Stimulated activated CD4-positive, alpha-beta T cell treated with anti-CD3 and anti-CD28 coated beads, Interleukin-2, amount 100 ng/mL, for 4 hours (primary cell): ENCODE measurements around the gene PIEZO2.

ENCODE experiments used
- DNase-seq: peaks from one replicate; pipeline ENCODE4 v3.0.0-alpha.2; 2020; ENCODE audit warnings: low read depth

Gene PIEZO2

GRCh38 chr18:11025671-11026070 lies 123.7 kb downstream of the PIEZO2 start:
- no peak for DNase-seq

GRCh38 chr18:11024928-11025669 lies 124.3 kb downstream of the PIEZO2 start:
- DNase-seq = no peak

DNA sequence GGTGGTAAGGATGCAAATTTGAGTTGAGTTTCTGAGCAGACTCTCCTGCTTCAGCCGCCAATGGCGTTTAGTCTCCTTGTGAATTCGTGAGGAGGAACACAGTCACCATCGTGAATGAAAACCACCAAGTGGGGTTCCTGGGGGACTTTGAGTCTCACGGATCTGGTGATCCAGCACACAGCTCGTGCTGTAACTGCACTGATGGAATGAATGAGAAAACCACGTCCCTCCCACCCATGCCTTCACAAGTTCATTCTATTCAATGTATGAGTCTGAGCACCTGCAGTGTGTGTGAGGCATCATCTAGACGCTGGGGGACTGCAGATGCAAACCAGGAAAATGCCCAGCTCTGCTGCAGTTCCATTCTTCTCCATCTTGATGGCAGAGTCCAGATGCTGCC lies 127.9 kb downstream of the PIEZO2 start:
- no peak for DNase-seq

- DNase-seq = no peak
Observed at GRCh38 chr18:11020877-11021414, 128.4 kb downstream of the PIEZO2 start.

GRCh38 chr18:11020161-11020853 lies 129.1 kb downstream of the PIEZO2 start:
- no peak for DNase-seq

- DNase-seq = no peak
Observed at GRCh38 chr18:11019295-11020105, 129.9 kb downstream of the PIEZO2 start.

DNA sequence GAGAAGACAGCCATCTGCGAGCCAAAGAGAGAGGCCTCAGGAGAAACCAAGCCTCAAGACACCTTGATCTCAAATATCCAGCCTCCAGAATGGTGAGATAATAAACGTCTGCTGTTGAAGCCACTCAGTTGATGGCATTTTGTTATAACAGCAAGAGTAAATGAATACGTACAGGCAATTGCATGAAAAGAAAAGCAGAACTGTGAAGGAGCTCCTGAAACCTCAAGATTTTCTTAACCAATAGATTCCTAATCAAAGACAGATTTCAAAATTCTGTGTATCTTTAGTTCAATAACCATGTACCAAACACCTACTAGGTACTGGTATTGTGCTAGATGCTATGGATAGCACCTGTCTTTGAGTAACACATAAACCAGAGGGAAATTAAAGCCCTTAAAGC lies 139.5 kb downstream of the PIEZO2 start:
- DNase-seq = no peak

DNA sequence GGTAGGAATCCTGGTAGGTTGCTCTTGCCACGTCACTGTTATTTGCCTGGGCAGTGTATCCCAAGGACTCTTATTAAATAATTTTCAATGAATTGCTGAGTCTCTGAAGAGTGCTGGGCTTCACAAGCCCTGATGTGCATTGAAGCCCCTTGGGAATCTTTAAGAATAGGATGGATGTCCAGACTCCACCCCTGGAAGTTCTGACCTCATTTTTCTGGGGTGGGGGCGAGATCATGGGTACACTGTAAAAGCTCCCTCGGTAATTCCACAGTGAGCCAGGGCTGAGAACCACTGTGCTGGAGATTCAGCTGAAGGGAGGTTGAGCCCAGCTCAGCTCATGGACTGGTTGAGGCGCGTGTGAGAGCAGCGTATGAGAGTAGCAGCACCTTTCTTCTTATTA lies 140.2 kb downstream of the PIEZO2 start:
- DNase-seq = no peak

DNA sequence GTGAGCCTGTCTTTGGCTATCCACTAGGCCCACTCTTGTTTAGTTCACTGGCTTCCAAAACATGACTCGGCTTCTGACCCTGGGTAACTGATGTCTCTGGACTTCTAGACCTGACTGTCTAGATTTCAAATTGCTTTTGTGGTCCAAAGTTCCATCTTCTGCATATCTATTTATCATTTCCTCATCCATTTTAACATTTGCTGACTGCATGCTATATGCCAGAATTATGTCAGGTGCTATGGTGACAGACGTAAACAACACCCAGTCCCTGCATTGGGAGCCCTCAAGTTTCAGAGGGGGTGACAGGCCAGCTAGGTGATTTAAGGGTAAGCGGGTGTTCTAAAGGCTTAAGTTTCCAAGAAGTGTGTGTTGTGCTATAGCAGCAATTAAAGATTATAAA lies 140.9 kb downstream of the PIEZO2 start:
- DNase-seq = no peak

DNA sequence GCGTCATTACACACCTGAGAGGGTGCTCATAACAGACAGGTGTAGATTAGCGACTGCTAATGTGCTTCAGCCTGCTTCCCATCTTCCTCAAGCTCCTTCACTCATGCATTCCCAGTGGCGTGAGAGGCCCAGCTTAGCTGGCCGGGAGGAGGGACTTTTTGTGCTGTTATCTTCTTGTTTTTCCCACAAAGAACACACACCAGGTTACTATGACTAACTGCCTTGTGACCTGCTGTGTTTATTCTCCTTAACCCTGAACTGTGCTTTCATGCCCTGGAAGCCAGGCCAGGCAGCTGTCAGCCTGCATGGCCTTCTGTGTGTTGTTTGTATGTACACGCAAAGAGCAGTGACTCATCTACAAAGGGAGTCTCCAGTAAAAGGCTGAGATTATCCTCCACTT lies 143.8 kb downstream of the PIEZO2 start:
- DNase-seq = no peak

DNA sequence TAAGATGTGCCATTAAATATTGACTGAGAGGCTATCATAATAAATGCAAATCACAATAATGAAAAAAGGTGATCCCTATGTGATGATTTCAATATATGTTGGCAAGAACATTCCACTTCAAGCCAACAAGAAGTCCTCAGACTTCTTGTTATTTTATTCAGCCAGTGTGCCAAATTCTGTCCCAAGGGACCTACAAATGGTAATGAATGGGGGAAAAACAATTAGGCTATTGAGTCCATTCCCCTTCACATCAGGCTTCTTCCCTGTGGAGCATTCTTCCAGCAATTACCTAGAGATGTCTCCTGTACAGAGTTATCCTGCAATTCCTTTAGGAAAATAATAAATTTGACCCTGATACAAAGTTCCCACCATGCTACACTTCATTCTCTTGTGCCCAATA lies 144.4 kb downstream of the PIEZO2 start:
- no peak for DNase-seq

GRCh38 chr18:11004294-11004693 lies 145.1 kb downstream of the PIEZO2 start:
- DNase-seq = no peak

- no peak for DNase-seq
Observed at GRCh38 chr18:11002796-11003195, 146.6 kb downstream of the PIEZO2 start.

GRCh38 chr18:11002277-11002676 lies 147.1 kb downstream of the PIEZO2 start:
- DNase-seq = no peak

DNA sequence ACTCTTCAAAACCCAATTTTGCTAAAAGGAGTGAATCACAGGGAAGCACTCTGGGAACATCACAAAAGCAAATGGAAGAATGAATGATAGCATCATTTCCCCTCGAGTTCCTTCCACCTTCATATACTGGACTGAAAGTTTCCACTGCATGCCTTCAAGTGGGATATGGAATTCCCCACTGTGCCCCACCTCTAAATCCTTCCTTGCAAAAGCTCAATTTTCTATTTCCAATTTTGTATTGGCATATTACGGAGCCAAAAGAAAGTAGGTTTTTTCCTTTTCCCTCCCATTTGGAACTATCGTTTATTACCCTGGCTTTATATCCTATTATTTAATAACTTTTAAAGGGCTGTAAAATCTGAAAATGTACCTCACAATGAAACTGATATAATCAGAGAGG lies 149.3 kb downstream of the PIEZO2 start:
- DNase-seq = no peak

DNA sequence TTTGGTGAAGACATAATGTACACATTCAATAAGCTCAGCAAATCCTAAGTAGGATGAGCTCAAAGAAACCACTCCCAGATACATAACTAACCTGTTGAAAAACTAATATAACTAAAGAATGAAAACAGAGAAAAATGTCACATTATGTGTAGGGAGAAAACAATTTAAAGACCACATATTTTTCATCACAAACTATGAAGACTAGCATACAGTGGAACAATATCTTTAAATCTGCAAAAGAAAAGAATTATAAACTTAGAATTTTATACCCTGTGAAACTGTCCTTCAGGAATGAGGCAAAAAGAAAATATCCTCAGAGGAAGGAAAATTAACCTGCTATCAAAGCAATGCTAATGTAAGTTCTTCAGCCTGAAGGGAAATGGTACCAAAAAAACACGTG lies 151.5 kb downstream of the PIEZO2 start:
- DNase-seq = no peak

DNA sequence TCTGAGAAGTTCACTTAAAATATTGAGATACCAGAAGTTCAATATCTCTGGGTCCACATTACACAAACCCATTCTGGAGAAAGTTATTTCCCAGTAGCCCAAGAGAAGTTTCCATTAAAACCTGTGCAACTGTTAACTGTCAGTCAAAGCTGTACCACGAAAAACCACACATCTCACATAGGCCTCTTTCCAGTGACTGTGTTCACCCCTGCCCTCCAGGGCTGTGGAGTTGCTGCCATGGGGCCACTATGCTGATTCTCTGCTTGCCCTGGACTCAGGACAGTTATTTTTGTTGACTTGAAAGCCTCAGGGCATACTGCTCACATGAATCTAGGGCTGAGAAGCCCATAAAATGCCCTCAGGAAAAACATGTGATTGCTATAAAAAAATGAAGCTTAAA lies 153.8 kb downstream of the PIEZO2 start:
- no peak for DNase-seq

GRCh38 chr18:10989486-10989885 lies 159.9 kb downstream of the PIEZO2 start:
- no peak for DNase-seq

DNA sequence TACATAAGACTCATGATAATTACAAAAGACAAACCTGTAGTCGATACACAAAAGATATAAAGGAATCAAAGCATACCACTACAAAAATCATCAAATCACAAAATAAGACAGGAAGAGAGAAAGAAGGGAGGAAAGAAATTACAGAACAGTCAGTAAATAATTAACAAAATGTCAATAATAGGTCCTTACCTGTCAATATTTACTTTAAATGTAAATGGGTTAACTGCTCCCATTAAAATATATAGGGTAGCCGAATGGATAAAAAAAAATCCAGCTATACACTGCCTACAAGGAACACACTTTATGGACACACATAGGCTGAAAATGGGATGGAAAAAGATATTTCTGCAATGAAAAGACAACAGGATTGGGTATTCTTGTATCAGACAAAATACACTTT lies 163.7 kb downstream of the PIEZO2 start:
- no peak for DNase-seq

GRCh38 chr18:10979411-10979810 lies 170.0 kb downstream of the PIEZO2 start:
- no peak for DNase-seq

- no peak for DNase-seq
Observed at GRCh38 chr18:10977042-10977441, 172.3 kb downstream of the PIEZO2 start.

DNA sequence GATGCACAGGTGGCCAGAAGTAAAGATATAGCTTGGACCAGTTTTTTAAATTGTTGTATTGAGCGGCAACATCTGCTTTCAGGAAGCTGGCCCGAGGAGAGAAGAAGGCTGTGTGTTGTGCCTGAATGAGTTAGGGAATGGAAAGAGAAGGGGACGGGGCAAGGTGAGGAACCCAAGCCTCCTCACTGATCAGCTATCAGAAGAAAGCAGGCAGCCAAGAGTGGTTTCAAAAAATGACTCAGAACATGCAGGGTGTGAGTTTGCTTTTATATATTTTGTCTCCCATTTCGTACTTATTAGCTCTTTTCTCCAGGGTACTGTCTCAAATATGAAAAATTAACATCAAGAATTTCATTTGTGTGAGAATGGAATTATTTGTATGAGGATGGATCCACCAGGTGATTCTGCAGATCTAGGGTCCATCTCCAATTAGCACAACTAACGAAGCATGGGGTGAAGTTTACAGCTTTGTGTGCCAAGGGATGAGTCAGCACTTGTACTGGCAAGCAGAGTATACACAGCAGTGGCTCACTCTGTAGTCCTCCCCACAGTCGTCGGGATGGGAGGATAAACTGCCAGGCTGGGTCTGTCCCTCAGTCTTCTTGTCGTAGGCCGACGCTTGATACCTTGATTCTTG lies 175.7 kb downstream of the PIEZO2 start:
- no peak for DNase-seq
